ENCODE data around the gene MRGPRG. TPM values are rescaled to one million over a fixed set of nuclear protein-coding genes. Genes with fewer than 3 reads are reported as not detected.

The MRGPRG gene
- total and polyA plus RNA-seq, 9 of the 15 experiments (the other 6 are each of a cell fraction or from before 2014, with no cell fraction given), result not detected

DNA sequence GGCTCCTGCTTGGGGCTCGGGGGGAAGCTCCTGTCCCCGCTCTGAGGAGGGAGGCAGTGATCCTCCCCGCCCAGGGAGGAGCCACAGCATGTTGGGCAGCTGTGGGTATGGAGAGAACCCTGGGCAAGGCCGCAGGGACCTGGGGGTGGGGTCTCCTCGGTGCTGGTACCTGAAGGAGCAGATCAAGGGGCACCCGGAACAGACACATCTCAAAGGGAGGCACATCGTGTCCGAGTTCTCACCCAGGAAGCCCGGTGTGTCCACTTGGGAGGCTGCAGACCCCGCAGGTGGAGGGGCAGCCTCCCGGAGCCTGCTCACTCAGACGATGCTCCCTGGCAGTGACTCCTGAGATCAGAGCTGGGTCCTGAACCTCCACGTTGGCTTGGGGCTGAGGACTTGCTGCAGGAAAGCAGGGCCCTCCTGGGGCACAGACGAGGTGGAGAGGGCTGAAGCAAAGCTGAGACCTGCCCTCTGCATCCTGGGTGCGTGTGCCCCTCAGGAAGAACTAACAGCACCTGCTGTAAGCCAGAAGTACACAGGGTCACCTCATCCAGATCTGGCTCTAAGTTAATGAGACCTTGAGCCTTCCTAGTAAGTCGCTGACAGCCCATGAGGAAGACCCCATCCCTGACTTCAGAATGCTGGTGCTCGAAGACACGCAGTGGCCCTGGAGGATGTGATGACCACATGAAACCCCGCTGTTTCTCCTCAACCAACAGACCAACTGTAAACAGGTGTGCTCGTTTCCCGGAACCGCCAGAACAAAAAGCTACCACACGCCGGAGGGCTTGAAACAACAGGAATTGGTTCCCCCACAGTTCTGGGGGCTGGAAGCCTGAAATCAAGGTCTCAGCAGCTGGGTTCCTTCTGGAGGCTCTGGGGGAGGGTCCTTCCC lies 47.6 kb downstream of the MRGPRG start:
- CTCF ChIA-PET (ENCODE audit: low intra/inter-chr PET ratio), result no interaction called here
- H3K4me1 ChIP-seq (replicated peaks in 1 of 2; ENCODE audit: control insufficient read depth in 2 of 2, insufficient read depth in 2 of 2, low read length in 2 of 2), result peaks cover 18 to 50% of the 10 kb centered on the region in 2 experiments
- H3K79me2 ChIP-seq (ENCODE audit: control insufficient read depth, insufficient read depth, low read length), result no peaks in the 10 kb centered on the region
- no peaks in the 10 kb centered on the region for H3K9me1 ChIP-seq (ENCODE audit: control insufficient read depth, insufficient read depth, low read length)
- no peak overlapping the region for H3K4me3 ChIP-seq
- POLR2A ChIA-PET, result interaction anchor here (0.7 kb wide), 2 partner anchors 42 to 472 kb away, joined by 3 to 4 read pairs; no protein-coding TSS in a partner anchor
- WGBS (ENCODE audit: insufficient coverage, low coverage, missing lambda C conversion rate), result 75% methylated on average over 18 of the region's 24 CpGs
- in situ Hi-C loops (cut with MboI), result no loop called here
- no peak overlapping the region for H3K4me2 ChIP-seq (ENCODE audit: insufficient read depth, low read length)
- H4K20me1 ChIP-seq (replicated peaks; ENCODE audit: control insufficient read depth, insufficient read depth, low read length), result no peaks in the 10 kb centered on the region; the same call in 1 of the 2 replicates
- H3K27ac ChIP-seq (ENCODE audit: extremely low read depth, low read depth, low read length), result no peak overlapping the region
- H3K9ac ChIP-seq (ENCODE audit: insufficient read depth in 1 of 2, low read depth in 2 of 2, low read length in 2 of 2), result peak overlapping the region in 1 of 2 experiments; percentile 62; a peak in 2 of 4 replicates
- H3K9me3 ChIP-seq (replicated peaks; ENCODE audit: control insufficient read depth, insufficient read depth, low read depth, low read length), result peaks cover 5% of the 10 kb centered on the region
- no peak overlapping the region for H2AFZ ChIP-seq (ENCODE audit: low read depth, low read length)
- DNase-seq (ENCODE audit: extremely low read depth in 1 of 4, low spot score in 3 of 4) (no peak), ATAC-seq (no peak), FAIRE-seq (no peak)
- intact Hi-C loops (cut with micrococcal nuclease), result no loop called here
- BruUV-seq (replicated peaks), result no TSS peak
- H3K36me3 ChIP-seq (ENCODE audit: control insufficient read depth, insufficient read depth, low read length), result no peaks in the 10 kb centered on the region
- no peaks in the 10 kb centered on the region; a peak in 1 of 5 replicates for H3K27me3 ChIP-seq (ENCODE audit: control insufficient read depth in 2 of 2, insufficient read depth in 2 of 2, low read length in 2 of 2)
- TF ChIP-seq TAF9B (IDR thresholded peaks at IDR 0.05; ENCODE audit: partially characterized antibody), result no peak
- TF ChIP-seq GTF2A2 (tag; IDR thresholded peaks at IDR 0.05), result no peak
- TF ChIP-seq U2AF1 (optimal IDR thresholded peaks at IDR 0.05; ENCODE audit: low read depth, low read length), result no peak
- TF ChIP-seq, protein P1, sequence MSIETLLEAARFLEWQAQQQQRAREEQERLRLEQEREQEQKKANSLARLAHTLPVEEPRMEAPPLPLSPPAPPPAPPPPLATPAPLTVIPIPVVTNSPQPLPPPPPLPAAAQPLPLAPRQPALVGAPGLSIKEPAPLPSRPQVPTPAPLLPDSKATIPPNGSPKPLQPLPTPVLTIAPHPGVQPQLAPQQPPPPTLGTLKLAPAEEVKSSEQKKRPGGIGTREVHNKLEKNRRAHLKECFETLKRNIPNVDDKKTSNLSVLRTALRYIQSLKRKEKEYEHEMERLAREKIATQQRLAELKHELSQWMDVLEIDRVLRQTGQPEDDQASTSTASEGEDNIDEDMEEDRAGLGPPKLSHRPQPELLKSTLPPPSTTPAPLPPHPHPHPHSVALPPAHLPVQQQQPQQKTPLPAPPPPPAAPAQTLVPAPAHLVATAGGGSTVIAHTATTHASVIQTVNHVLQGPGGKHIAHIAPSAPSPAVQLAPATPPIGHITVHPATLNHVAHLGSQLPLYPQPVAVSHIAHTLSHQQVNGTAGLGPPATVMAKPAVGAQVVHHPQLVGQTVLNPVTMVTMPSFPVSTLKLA (conservative IDR thresholded peaks at IDR 0.05), result no peak
- TF ChIP-seq, protein P2, sequence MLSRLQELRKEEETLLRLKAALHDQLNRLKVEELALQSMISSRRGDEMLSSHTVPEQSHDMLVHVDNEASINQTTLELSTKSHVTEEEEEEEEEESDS (CRISPR knock-in tag; IDR thresholded peaks at IDR 0.05), result no peak
- no peak for TF ChIP-seq SMAD3 (CRISPR knock-in tag; conservative IDR thresholded peaks at IDR 0.05)
- TF ChIP-seq, protein P3, sequence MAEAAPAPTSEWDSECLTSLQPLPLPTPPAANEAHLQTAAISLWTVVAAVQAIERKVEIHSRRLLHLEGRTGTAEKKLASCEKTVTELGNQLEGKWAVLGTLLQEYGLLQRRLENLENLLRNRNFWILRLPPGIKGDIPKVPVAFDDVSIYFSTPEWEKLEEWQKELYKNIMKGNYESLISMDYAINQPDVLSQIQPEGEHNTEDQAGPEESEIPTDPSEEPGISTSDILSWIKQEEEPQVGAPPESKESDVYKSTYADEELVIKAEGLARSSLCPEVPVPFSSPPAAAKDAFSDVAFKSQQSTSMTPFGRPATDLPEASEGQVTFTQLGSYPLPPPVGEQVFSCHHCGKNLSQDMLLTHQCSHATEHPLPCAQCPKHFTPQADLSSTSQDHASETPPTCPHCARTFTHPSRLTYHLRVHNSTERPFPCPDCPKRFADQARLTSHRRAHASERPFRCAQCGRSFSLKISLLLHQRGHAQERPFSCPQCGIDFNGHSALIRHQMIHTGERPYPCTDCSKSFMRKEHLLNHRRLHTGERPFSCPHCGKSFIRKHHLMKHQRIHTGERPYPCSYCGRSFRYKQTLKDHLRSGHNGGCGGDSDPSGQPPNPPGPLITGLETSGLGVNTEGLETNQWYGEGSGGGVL (CRISPR knock-in tag; IDR thresholded peaks at IDR 0.05), result no peak
- no peak for TF ChIP-seq ZEB2 (IDR thresholded peaks at IDR 0.05)
- no peak for TF ChIP-seq GATA2 (CRISPR knock-in tag; IDR thresholded peaks at IDR 0.05)
- TF ChIP-seq MEF2A (IDR thresholded peaks at IDR 0.05; ENCODE audit: control insufficient read depth, low read depth, low read length), result no peak
- TF ChIP-seq SP2 (IDR thresholded peaks at IDR 0.05; ENCODE audit: extremely low read depth, low read depth, low read length, poor library complexity, severe bottlenecking), result no peak
- no peak for TF ChIP-seq SIN3A (IDR thresholded peaks at IDR 0.05; ENCODE audit: borderline replicate concordance in 2 of 2, control insufficient read depth in 1 of 2, low read depth in 2 of 2, low read length in 2 of 2)
- no peak for TF ChIP-seq LARP7 (IDR thresholded peaks at IDR 0.05)
- TF ChIP-seq ZNF717 (CRISPR knock-in tag; IDR thresholded peaks at IDR 0.05), result no peak

Data from K562 (cell line).